Body of pancreas (tissue), 4 donors: ENCODE measurements around the gene ECT2L.

Experiments
- CTCF ChIP-seq, 7 experiments: fragments of 450-650 bp in 4 of 7; fragments of 200-600 bp in 3 of 7; sonication (generic) in 3 of 7; IDR thresholded peaks; one replicate each; pipeline ENCODE4 v1.5.1; 2016 to 2019; ENCODE audit warnings: antibody characterized with exemption in 7 of 7
- POLR2A ChIP-seq, 3 donors: fragments of 450-650 bp; IDR thresholded peaks; one replicate each; pipeline ENCODE4 v1.6.1; 2016; ENCODE audit warnings: antibody characterized with exemption in 3 of 3, mild to moderate bottlenecking in 2 of 3

DNA sequence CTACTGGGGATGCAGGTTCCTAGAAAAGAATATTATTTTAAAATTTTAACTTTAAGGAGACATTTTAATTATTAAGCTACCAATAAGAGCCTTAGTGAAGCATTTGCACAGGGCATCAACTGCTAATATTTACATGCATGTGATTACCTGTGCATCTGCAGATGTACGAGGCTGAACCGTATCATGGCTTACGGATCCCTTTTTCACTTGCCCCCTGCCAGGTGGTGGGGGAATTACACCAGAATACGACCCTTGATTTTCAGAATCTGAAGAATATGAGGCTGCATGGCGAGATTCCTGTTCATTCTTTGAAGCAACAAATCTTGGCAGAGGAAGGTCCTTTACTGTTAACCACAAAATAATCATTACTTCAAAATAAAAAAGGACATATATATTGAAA, 149.5 kb downstream of the ECT2L start:
- TF ChIP-seq CTCF (IDR thresholded peaks at IDR 0.05) (no peak), POLR2A (IDR thresholded peaks at IDR 0.05) (no peak)
